ENCODE data around the gene CTDP1.

Gene CTDP1

DNA sequence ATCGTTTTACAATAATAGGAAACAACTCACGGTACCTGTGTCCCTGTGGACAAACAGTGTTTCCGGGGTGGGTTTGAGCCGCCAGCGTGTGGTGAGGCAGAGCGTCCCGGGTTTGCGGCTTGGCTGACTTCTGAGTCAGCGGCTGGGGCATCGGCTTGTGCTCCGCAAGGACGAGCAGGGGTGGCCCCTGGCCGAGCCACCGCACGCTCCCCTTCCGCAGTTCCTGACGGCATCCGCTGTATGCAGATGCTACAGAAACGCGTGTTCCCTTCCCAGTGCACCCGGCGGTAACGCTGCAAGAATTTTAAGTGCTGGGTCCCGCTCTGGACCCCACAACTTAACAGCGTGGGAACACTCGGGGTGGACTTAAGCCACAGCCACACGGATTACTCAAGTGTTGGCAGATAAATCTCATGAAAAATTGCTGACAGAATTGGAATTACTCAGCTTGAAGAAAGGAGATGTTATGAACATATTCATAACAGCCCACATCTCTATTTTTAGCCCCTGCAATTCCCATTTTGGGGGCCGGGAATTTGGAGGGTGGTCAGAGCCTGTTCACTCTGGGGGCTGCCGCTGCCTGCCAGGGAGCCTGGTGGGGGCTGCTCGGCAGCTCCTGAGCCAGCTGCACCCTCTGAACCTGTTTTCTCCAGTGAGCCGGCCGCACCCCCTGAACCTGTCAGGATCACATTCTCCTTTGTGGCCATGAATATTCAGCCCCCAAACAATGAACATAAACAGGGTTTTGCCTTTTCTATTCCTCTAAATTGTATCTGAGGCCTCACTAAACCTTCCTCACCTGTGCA, 105.6 kb downstream of the CTDP1 start:
- Histone ChIP-seq H3K4me3 (ENCODE audit: low read depth in 1 of 5, low read length in 5 of 5) (no peak overlapping the region), H3K4me1 (ENCODE audit: control insufficient read depth in 5 of 5, insufficient read depth in 5 of 5, low read length in 5 of 5) (peaks cover 0 to 7% (median 3%) of the 10 kb centered on the region in 5 donors), H3K27me3 (ENCODE audit: control insufficient read depth in 5 of 5, insufficient read depth in 4 of 5, low read length in 5 of 5) (peaks cover 21 to 57% (median 52%) of the 10 kb centered on the region in 5 donors), H3K9me3 (ENCODE audit: control insufficient read depth in 5 of 5, low read length in 5 of 5) (peaks cover 0 to 4% (median 0%) of the 10 kb centered on the region in 5 donors), H3K36me3 (ENCODE audit: control insufficient read depth in 5 of 5, insufficient read depth in 5 of 5, low read length in 5 of 5) (no peaks in the 10 kb centered on the region), H3K27ac (ENCODE audit: low read depth, low read length) (no peak overlapping the region), H3K9ac (ENCODE audit: low read length in 5 of 5) (no peak overlapping the region)

DNA sequence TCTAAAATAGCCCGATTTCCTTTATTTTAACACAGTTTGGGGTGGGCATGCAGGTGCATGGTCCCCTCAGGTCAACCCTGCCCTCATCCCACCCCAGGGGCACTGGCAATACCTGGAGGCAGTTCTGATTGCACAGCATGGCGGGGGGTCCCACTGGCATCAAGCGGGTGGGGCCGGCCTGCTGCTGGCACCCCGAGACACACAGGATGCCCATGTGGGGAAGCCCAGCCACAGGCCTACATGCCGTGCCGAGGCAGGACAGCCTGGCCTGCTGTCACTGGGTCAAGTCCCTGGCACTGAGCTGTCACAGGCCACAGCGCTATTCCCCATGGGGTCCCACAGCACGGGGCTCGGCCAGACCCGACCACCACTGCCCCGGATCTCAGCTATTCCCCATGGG, 106.2 kb downstream of the CTDP1 start:
- H3K27ac ChIP-seq (ENCODE audit: low read depth, low read length): no peak overlapping the region
- no peak overlapping the region for H3K4me3 ChIP-seq (ENCODE audit: low read depth in 1 of 5, low read length in 5 of 5)
- H3K9me3 ChIP-seq (ENCODE audit: control insufficient read depth in 5 of 5, low read length in 5 of 5): peaks cover 0 to 4% (median 0%) of the 10 kb centered on the region in 5 donors
- no peaks in the 10 kb centered on the region for H3K36me3 ChIP-seq (ENCODE audit: control insufficient read depth in 5 of 5, insufficient read depth in 5 of 5, low read length in 5 of 5)
- H3K9ac ChIP-seq (ENCODE audit: low read length in 5 of 5): no peak overlapping the region
- peaks cover 0 to 11% (median 3%) of the 10 kb centered on the region in 5 donors for H3K4me1 ChIP-seq (ENCODE audit: control insufficient read depth in 5 of 5, insufficient read depth in 5 of 5, low read length in 5 of 5)
- H3K27me3 ChIP-seq (ENCODE audit: control insufficient read depth in 5 of 5, insufficient read depth in 4 of 5, low read length in 5 of 5): peaks cover 21 to 60% (median 55%) of the 10 kb centered on the region in 5 donors

DNA sequence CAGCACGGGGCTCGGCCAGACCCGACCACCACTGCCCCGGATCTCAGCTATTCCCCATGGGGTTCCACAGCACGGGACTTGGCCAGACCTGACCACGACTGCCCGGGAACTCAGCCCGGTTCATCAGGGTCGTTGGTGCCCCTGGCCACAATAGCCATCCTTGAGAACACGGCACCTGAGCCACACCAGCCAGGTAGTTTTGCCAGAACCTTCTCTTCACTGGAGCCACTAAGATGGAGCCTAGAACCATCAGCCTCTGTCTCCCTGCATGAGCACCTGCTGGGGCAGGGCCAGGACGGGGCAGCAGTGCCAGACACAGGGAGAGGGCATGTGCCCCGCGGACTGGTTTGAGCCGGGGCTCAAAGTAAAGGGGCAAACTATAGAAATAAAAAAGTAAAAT, 106.7 kb downstream of the CTDP1 start:
- Histone ChIP-seq H3K9ac (ENCODE audit: low read length in 5 of 5) (no peak overlapping the region), H3K36me3 (ENCODE audit: control insufficient read depth in 5 of 5, insufficient read depth in 5 of 5, low read length in 5 of 5) (no peaks in the 10 kb centered on the region), H3K4me1 (ENCODE audit: control insufficient read depth in 5 of 5, insufficient read depth in 5 of 5, low read length in 5 of 5) (peaks cover 0 to 15% (median 3%) of the 10 kb centered on the region in 5 donors), H3K9me3 (ENCODE audit: control insufficient read depth in 5 of 5, low read length in 5 of 5) (peaks cover 0 to 4% (median 0%) of the 10 kb centered on the region in 5 donors), H3K4me3 (ENCODE audit: low read depth in 1 of 5, low read length in 5 of 5) (no peak overlapping the region), H3K27me3 (ENCODE audit: control insufficient read depth in 5 of 5, insufficient read depth in 4 of 5, low read length in 5 of 5) (peaks cover 21 to 60% (median 55%) of the 10 kb centered on the region in 5 donors), H3K27ac (ENCODE audit: low read depth, low read length) (no peak overlapping the region)

DNA sequence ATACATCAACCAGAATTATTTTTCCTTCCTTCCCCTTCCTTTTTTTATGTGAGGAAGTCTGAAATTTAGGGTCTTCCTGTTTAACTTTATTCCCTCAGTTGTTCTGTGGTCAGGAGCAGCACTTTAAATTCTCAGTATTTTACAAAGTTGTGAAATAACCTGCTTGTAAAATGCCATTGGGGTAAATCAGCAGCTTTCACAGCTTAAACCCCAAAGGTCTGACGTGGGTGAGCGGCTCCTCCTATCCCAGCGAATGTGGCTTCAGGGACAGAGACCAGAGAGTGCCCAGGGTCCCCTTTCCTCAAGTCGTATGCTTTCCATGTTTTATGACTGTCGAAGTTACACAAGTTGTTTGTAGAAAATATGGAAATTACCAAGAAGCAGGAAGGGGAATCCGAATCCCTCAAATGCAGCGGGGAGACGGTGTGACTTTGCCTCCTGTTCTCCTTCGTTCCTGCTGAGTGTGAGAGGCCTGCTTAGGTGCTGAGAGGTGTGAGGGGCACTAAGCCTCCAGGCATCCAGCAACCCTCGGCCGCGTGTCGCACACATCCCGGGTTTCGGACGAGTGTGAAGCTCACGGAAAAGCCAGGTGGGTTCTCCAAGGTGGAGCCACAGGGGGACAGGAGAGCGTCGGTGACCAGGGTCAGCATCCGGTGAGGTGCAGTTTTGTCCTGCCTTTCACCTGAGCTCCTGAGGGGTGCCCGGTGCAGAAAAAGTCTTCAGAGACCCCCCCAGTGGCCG, 107.4 kb downstream of the CTDP1 start:
- H3K27ac ChIP-seq (ENCODE audit: low read depth, low read length): no peak overlapping the region
- H3K9ac ChIP-seq (ENCODE audit: low read length in 5 of 5): no peak overlapping the region
- H3K27me3 ChIP-seq (ENCODE audit: control insufficient read depth in 5 of 5, insufficient read depth in 4 of 5, low read length in 5 of 5): peaks cover 21 to 65% (median 57%) of the 10 kb centered on the region in 5 donors
- H3K9me3 ChIP-seq (ENCODE audit: control insufficient read depth in 5 of 5, low read length in 5 of 5): peaks cover 0 to 4% (median 0%) of the 10 kb centered on the region in 5 donors
- no peak overlapping the region for H3K4me3 ChIP-seq (ENCODE audit: low read depth in 1 of 5, low read length in 5 of 5)
- no peaks in the 10 kb centered on the region for H3K36me3 ChIP-seq (ENCODE audit: control insufficient read depth in 5 of 5, insufficient read depth in 5 of 5, low read length in 5 of 5)
- peaks cover 0 to 22% (median 10%) of the 10 kb centered on the region in 5 donors for H3K4me1 ChIP-seq (ENCODE audit: control insufficient read depth in 5 of 5, insufficient read depth in 5 of 5, low read length in 5 of 5)

DNA sequence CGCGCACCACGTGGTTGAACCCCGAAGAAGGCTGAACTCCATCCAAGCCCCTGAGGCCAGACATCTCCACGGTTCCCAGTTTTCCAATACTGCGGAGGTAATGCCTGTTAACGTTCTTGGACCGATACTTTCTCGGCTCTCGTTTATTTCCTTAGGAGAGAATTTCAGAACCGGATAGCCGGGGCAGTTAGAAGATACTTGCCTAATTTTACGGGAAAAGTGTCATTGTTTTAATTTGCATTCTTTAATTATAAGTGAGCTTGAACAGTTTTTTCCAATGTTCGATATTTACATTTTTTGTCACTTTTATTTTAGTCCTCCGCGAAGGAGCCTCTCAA, 107.9 kb downstream of the CTDP1 start:
- Histone ChIP-seq H3K36me3 (ENCODE audit: control insufficient read depth in 5 of 5, insufficient read depth in 5 of 5, low read length in 5 of 5) (no peaks in the 10 kb centered on the region), H3K27me3 (ENCODE audit: control insufficient read depth in 5 of 5, insufficient read depth in 4 of 5, low read length in 5 of 5) (peaks cover 21 to 70% (median 57%) of the 10 kb centered on the region in 5 donors), H3K27ac (ENCODE audit: low read depth, low read length) (no peak overlapping the region), H3K9ac (ENCODE audit: low read length in 5 of 5) (no peak overlapping the region), H3K4me3 (ENCODE audit: low read depth in 1 of 5, low read length in 5 of 5) (no peak overlapping the region), H3K4me1 (ENCODE audit: control insufficient read depth in 5 of 5, insufficient read depth in 5 of 5, low read length in 5 of 5) (peaks cover 0 to 27% (median 14%) of the 10 kb centered on the region in 5 donors), H3K9me3 (ENCODE audit: control insufficient read depth in 5 of 5, low read length in 5 of 5) (peaks cover 0 to 4% (median 0%) of the 10 kb centered on the region in 5 donors)

DNA sequence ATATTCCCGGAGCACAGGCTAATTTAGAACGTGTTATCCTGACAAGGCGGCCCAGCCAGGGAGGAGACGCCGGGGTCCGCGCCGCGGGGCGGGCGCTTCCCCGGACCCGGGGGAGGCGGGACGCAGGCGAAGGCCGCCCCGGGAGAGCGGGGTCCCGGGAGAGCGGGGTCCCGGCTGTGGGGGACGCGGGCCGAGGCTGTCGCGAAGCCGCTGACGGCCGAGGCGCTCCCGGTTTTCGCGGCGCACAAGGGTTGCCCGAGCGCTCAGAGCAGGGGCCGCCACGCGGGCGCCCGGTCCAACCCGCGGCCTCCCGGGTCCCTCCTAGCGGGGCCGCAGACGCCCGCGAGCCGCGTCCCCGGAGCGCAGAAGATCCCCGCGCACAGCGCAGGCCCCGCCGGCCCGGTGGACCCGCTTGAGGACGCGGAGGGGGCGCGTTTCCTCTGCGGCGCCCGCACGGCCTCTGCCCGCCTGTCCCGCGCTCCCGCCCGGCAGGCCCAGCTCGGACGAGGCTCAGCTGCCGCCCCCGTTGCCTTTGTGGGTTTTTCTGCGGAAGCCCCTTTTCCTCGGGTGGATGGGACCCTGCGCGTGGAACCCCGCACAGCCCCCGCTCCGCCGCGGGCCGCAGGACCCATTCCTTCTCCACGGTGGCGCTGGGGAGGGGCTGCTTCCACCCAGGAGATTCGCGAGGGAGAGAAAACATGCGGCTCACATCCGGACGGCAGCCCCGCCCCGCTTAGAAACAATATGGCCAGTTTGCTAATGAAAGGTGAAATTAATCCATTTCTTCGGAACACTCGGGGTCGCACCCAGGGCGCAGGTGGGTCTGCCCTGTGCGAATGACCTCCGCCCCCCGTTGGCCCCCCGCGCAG, 108.5 kb downstream of the CTDP1 start:
- Histone ChIP-seq H3K9me3 (ENCODE audit: control insufficient read depth in 5 of 5, low read length in 5 of 5) (peaks cover 0 to 4% (median 0%) of the 10 kb centered on the region in 5 donors), H3K27me3 (ENCODE audit: control insufficient read depth in 5 of 5, insufficient read depth in 4 of 5, low read length in 5 of 5) (peaks cover 21 to 70% (median 57%) of the 10 kb centered on the region in 5 donors), H3K36me3 (ENCODE audit: control insufficient read depth in 5 of 5, insufficient read depth in 5 of 5, low read length in 5 of 5) (no peaks in the 10 kb centered on the region), H3K4me1 (ENCODE audit: control insufficient read depth in 5 of 5, insufficient read depth in 5 of 5, low read length in 5 of 5) (peaks cover 0 to 29% (median 14%) of the 10 kb centered on the region in 5 donors), H3K4me3 (ENCODE audit: low read depth in 1 of 5, low read length in 5 of 5) (peak overlapping the region in 1 of 5 donors; percentile 47), H3K9ac (ENCODE audit: low read length in 5 of 5) (no peak overlapping the region), H3K27ac (ENCODE audit: low read depth, low read length) (no peak overlapping the region)

DNA sequence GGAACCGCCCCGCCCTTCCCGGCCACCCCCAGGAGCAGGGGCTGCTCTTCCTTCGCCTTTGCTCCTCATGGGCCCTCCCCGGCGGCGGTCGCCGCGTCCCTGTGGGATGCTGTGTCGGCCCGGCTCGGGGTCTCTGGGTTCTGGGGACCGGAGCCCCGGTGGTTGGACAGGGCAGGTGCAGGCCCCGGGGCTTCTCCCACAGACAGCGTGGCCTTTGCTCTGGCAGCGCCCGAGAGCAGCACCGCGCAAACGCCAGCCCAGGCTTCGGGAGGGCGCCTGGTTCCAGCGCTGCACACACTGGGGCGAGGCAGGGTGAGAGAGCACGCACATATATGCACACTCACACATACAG, 109.1 kb downstream of the CTDP1 start:
- Histone ChIP-seq H3K4me1 (ENCODE audit: control insufficient read depth in 5 of 5, insufficient read depth in 5 of 5, low read length in 5 of 5) (peaks cover 0 to 29% (median 14%) of the 10 kb centered on the region in 5 donors), H3K27me3 (ENCODE audit: control insufficient read depth in 5 of 5, insufficient read depth in 4 of 5, low read length in 5 of 5) (peaks cover 21 to 69% (median 54%) of the 10 kb centered on the region in 5 donors), H3K9me3 (ENCODE audit: control insufficient read depth in 5 of 5, low read length in 5 of 5) (peaks cover 0 to 4% (median 0%) of the 10 kb centered on the region in 5 donors), H3K27ac (ENCODE audit: low read depth, low read length) (no peak overlapping the region), H3K36me3 (ENCODE audit: control insufficient read depth in 5 of 5, insufficient read depth in 5 of 5, low read length in 5 of 5) (no peaks in the 10 kb centered on the region), H3K9ac (ENCODE audit: low read length in 5 of 5) (no peak overlapping the region), H3K4me3 (ENCODE audit: low read depth in 1 of 5, low read length in 5 of 5) (no peak overlapping the region)

DNA sequence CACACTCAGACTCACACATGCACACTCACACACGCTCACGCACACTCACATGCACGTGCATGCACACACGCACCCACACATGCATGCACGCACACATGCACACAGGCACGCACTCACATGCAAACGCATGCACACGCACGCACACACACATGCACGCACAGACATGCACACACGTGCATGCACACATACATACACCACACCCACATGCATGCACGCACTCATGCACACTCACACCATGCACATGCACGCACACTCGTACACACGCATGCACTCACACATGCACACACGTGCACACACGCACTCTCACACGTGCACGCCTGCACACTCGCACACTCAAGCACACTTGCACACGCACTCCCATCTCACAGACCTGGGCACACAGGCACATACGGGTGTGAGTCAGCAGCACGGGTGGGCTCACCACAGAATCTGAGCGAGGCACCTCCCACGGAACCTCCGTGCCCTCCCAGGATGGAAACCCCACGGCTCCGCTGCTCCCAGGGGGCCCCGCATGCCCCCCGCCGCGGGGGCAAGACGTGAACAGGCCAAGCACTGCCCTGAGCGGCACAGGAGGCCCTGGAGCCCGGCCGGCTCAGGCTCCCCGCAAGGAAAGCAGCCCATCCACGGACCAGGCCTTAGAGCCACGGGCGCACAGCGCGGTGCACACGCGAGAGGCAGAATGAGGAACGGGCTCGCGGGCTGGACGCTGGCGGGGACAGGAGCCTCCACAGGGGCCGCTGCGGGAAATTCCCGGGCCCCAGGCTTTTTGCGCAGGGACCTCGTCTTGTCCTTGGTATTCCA, 109.7 kb downstream of the CTDP1 start:
- peaks cover 16 to 63% (median 48%) of the 10 kb centered on the region in 5 donors for H3K27me3 ChIP-seq (ENCODE audit: control insufficient read depth in 5 of 5, insufficient read depth in 4 of 5, low read length in 5 of 5)
- no peak overlapping the region for H3K27ac ChIP-seq (ENCODE audit: low read depth, low read length)
- peaks cover 0 to 29% (median 14%) of the 10 kb centered on the region in 5 donors for H3K4me1 ChIP-seq (ENCODE audit: control insufficient read depth in 5 of 5, insufficient read depth in 5 of 5, low read length in 5 of 5)
- no peak overlapping the region for H3K9ac ChIP-seq (ENCODE audit: low read length in 5 of 5)
- H3K4me3 ChIP-seq (ENCODE audit: low read depth in 1 of 5, low read length in 5 of 5): no peak overlapping the region
- H3K36me3 ChIP-seq (ENCODE audit: control insufficient read depth in 5 of 5, insufficient read depth in 5 of 5, low read length in 5 of 5): no peaks in the 10 kb centered on the region
- peaks cover 0 to 4% (median 0%) of the 10 kb centered on the region in 5 donors for H3K9me3 ChIP-seq (ENCODE audit: control insufficient read depth in 5 of 5, low read length in 5 of 5)
